GM23248 (cell line): ENCODE data around the gene ADGRD2. TPM values are rescaled to one million over a fixed set of nuclear protein-coding genes. Genes with fewer than 3 reads are reported as not detected.

ENCODE experiments used
- DNase-seq: peaks from one replicate; pipeline ENCODE4 v3.0.0-alpha.2; 2015
- H2AFZ ChIP-seq: fragments of 200-600 bp; sonication (generic); 2 replicates; pipeline ENCODE4 v1.6.1; 2016; ENCODE audit warnings: antibody characterized with exemption
- H3F3A ChIP-seq: fragments of 200-600 bp; sonication (generic); 2 replicates; pipeline ENCODE4 v1.6.1; 2016; ENCODE audit warnings: mild to moderate bottlenecking, antibody characterized with exemption, mixed run types; ENCODE audit not compliant: insufficient read depth
- H3K27ac ChIP-seq: fragments of 200-600 bp; sonication (generic); 2 replicates; pipeline ENCODE4 v1.5.1; 2016; ENCODE audit warnings: mild to moderate bottlenecking
- H3K27me3 ChIP-seq: fragments of 200-600 bp; sonication (generic); replicated peaks from 2 replicates; pipeline ENCODE4 v1.6.1; 2016; ENCODE audit warnings: mild to moderate bottlenecking; ENCODE audit not compliant: insufficient read depth
- H3K36me3 ChIP-seq: fragments of 200-600 bp; sonication (generic); 2 replicates; pipeline ENCODE4 v1.6.1; 2016; ENCODE audit warnings: low read depth, mild to moderate bottlenecking
- H3K4me1 ChIP-seq: fragments of 200-600 bp; sonication (generic); 2 replicates; pipeline ENCODE4 v1.6.1; 2016; ENCODE audit warnings: mild to moderate bottlenecking; ENCODE audit not compliant: insufficient read depth
- H3K4me2 ChIP-seq: fragments of 200-600 bp; sonication (generic); one replicate; pipeline ENCODE4 v1.6.1; 2016; ENCODE audit warnings: mild to moderate bottlenecking; ENCODE audit not compliant: unreplicated experiment
- H3K4me3 ChIP-seq: fragments of 200-600 bp; sonication (generic); 2 replicates; pipeline ENCODE4 v1.5.1; 2016; ENCODE audit warnings: mild to moderate bottlenecking
- H3K79me2 ChIP-seq: fragments of 200-600 bp; sonication (generic); 2 replicates; pipeline ENCODE4 v1.6.1; 2016; ENCODE audit warnings: mild to moderate bottlenecking; ENCODE audit not compliant: insufficient read depth
- H3K9ac ChIP-seq: fragments of 200-600 bp; sonication (generic); 2 replicates; pipeline ENCODE4 v1.6.1; 2016; ENCODE audit warnings: mild to moderate bottlenecking
- H3K9me2 ChIP-seq: fragments of 200-600 bp; sonication (generic); 2 replicates; pipeline ENCODE4 v1.6.1; 2016; ENCODE audit warnings: mixed run types, mild to moderate bottlenecking, moderate library complexity; ENCODE audit not compliant: insufficient read depth
- H3K9me3 ChIP-seq: fragments of 200-600 bp; sonication (generic); one replicate; pipeline ENCODE4 v1.6.1; 2017; ENCODE audit warnings: low read depth
- H4K20me1 ChIP-seq: fragments of 200-600 bp; sonication (generic); 2 replicates; pipeline ENCODE4 v1.6.0; 2016; ENCODE audit not compliant: insufficient read depth
- EZH2 ChIP-seq: fragments of 200-600 bp; sonication (generic); IDR thresholded peaks from 2 replicates; pipeline ENCODE4 v1.6.1; 2018; ENCODE audit warnings: antibody characterized with exemption, mild to moderate bottlenecking; ENCODE audit not compliant: insufficient read depth, poor library complexity, severe bottlenecking
- EZH2phosphoT487 ChIP-seq: fragments of 200-600 bp; sonication (generic); IDR thresholded peaks from 2 replicates; pipeline ENCODE4 v1.6.1; 2018; ENCODE audit warnings: antibody characterized with exemption, moderate library complexity, mild to moderate bottlenecking, low read depth; ENCODE audit not compliant: insufficient read depth
- WGBS, 2 experiments: methylation state at CpG; one replicate each; pipeline ENCODE4 v1.1.6; 2015 to 2017; ENCODE audit warnings: low lambda C conversion rate in 2 of 2, low coverage in 1 of 2; ENCODE audit errors: missing lambda C conversion rate in 2 of 2; 5-methylcytosine and 5-hydroxymethylcytosine counted together
- in situ Hi-C: fragments of 300-500 bp; cut with MboI; formaldehyde crosslinking; loops from 2 replicates; pipeline ENCODE4 v1.15.0; 2020
- polyA plus RNA-seq: library from polyadenylated mRNA; unstranded; fragments of >200 nt; fragmentation: Nextera tagmentation; extraction: Ambion mirVana; gene quantifications from 2 replicates; pipeline ENCODE4 v1.2.1, GENCODE V29; 2016
- total RNA-seq: library from RNA; depleted of rRNA; stranded (reverse); fragments of >200 nt; shearing (Covaris generic); gene quantifications from 2 replicates; pipeline ENCODE4 v1.2.3, GENCODE V29; 2014

Gene ADGRD2
- total and polyA plus RNA-seq, 2 experiments from 2014 or later = not detected

GRCh38 chr9:124455820-124456219 is 5.6 kb downstream of the ADGRD2 start:
- H3K9me3 ChIP-seq = no peaks in the 10 kb centered on the region
- peaks cover 12% of the 10 kb centered on the region for H3K27me3 ChIP-seq
- no peak overlapping the region for H3K9ac ChIP-seq
- no peak for DNase-seq
- 0 out of 2 replicates have a peak, but pooled peaks cover under 1% of the 10 kb centered on the region for H3K4me1 ChIP-seq
- no peak overlapping the region for H3K4me2 ChIP-seq
- in situ Hi-C loops = no loop called here
- H3K79me2 ChIP-seq = no peaks in the 10 kb centered on the region
- no peak overlapping the region for H3K4me3 ChIP-seq
- no peaks in the 10 kb centered on the region for H3K9me2 ChIP-seq
- WGBS, 2 experiments = 74 to 76% methylated on average over 7 of the region's 7 CpGs
- H3K27ac ChIP-seq = no peak overlapping the region
- H4K20me1 ChIP-seq = no peaks in the 10 kb centered on the region
- TF ChIP-seq EZH2 = no peak
- no peak for TF ChIP-seq EZH2phosphoT487
- H3K36me3 ChIP-seq = no peaks in the 10 kb centered on the region
- H3F3A ChIP-seq = no peaks in the 10 kb centered on the region
- no peak overlapping the region for H2AFZ ChIP-seq

GRCh38 chr9:124456341-124457078 is 6.3 kb downstream of the ADGRD2 start:
- Histone ChIP-seq H3K4me2 (no peak overlapping the region), H3K36me3 (no peaks in the 10 kb centered on the region), H3F3A (no peaks in the 10 kb centered on the region), H3K79me2 (no peaks in the 10 kb centered on the region), H3K9me3 (no peaks in the 10 kb centered on the region), H3K27me3 (peaks cover 6% of the 10 kb centered on the region; the same call in 1 of the 2 replicates), H3K9ac (no peak overlapping the region), H3K4me1 (no peaks in the 10 kb centered on the region), H3K27ac (no peak overlapping the region), H2AFZ (no peak overlapping the region), H4K20me1 (no peaks in the 10 kb centered on the region), H3K4me3 (no peak overlapping the region), H3K9me2 (no peaks in the 10 kb centered on the region)
- TF ChIP-seq EZH2 = no peak
- TF ChIP-seq EZH2phosphoT487 = no peak
- in situ Hi-C loops = no loop called here
- DNase-seq = no peak
- 43 to 45% methylated on average over 15 of the region's 15 CpGs for WGBS, 2 experiments

GRCh38 chr9:124457079-124457886 is 7.0 kb downstream of the ADGRD2 start:
- Histone ChIP-seq H3K9me2 (no peaks in the 10 kb centered on the region), H4K20me1 (no peaks in the 10 kb centered on the region), H3K27ac (no peak overlapping the region), H3K4me2 (no peak overlapping the region), H3F3A (no peaks in the 10 kb centered on the region), H3K36me3 (no peaks in the 10 kb centered on the region), H3K4me3 (no peak overlapping the region), H3K4me1 (no peaks in the 10 kb centered on the region), H3K9ac (no peak overlapping the region), H3K79me2 (no peaks in the 10 kb centered on the region), H3K27me3 (peaks cover 12% of the 10 kb centered on the region; the same call in 1 of the 2 replicates), H2AFZ (no peak overlapping the region), H3K9me3 (no peaks in the 10 kb centered on the region)
- DNase-seq = no peak
- TF ChIP-seq EZH2phosphoT487 = no peak
- TF ChIP-seq EZH2 = no peak
- 69 to 71% methylated on average over 18 of the region's 18 CpGs for WGBS, 2 experiments
- in situ Hi-C loops = no loop called here

- Histone ChIP-seq H3K27me3 (peaks cover 17% of the 10 kb centered on the region), H3K79me2 (no peaks in the 10 kb centered on the region), H2AFZ (no peak overlapping the region), H3F3A (no peaks in the 10 kb centered on the region), H3K36me3 (no peaks in the 10 kb centered on the region), H3K4me3 (no peak overlapping the region), H3K9me2 (no peaks in the 10 kb centered on the region), H3K4me1 (no peaks in the 10 kb centered on the region), H3K27ac (no peak overlapping the region), H4K20me1 (no peaks in the 10 kb centered on the region), H3K4me2 (no peak overlapping the region), H3K9me3 (no peaks in the 10 kb centered on the region), H3K9ac (no peak overlapping the region)
- WGBS, 2 experiments = 57 to 73% methylated on average over 8 of the region's 8 CpGs
- no peak for DNase-seq
- no peak for TF ChIP-seq EZH2
- no peak for TF ChIP-seq EZH2phosphoT487
- in situ Hi-C loops = no loop called here
Measured at GRCh38 chr9:124457887-124458431, 7.7 kb downstream of the ADGRD2 start.
